ENCODE data around the gene WNT9B. TPM values are rescaled to one million over a fixed set of nuclear protein-coding genes. Genes with fewer than 3 reads are reported as not detected.

WNT9B gene
- total RNA-seq, 1 donor from 2014 or later = not detected

GRCh38 chr17:46888727-46889126 lies 37.3 kb downstream of the WNT9B start:
- Mint-ChIP-seq H3K27me3 (ENCODE audit: unreplicated experiment) (peaks cover 7% of the 10 kb centered on the region), H3K27ac (ENCODE audit: unreplicated experiment) (no peak overlapping the region)

GRCh38 chr17:46889519-46889918 lies 38.1 kb downstream of the WNT9B start:
- TF ChIP-seq CTCF (IDR thresholded peaks at IDR 0.05; ENCODE audit: partially characterized antibody, unreplicated experiment) = no peak
- Mint-ChIP-seq H3K27me3 (ENCODE audit: unreplicated experiment) (peaks cover 7% of the 10 kb centered on the region), H3K27ac (ENCODE audit: unreplicated experiment) (no peak overlapping the region), H3K4me3 (ENCODE audit: unreplicated experiment) (no peak overlapping the region), H3K36me3 (ENCODE audit: unreplicated experiment) (no peaks in the 10 kb centered on the region), H3K9me3 (ENCODE audit: unreplicated experiment) (peaks cover 5% of the 10 kb centered on the region), H3K4me1 (ENCODE audit: low read depth, unreplicated experiment) (no peaks in the 10 kb centered on the region)
- DNase-seq = no peak

More at GRCh38 chr17:46888727-46889126, 37.3 kb downstream of the WNT9B start:
- Mint-ChIP-seq H3K4me1 (ENCODE audit: low read depth, unreplicated experiment) (peaks cover 2% of the 10 kb centered on the region), H3K4me3 (ENCODE audit: unreplicated experiment) (no peak overlapping the region), H3K9me3 (ENCODE audit: unreplicated experiment) (peaks cover 5% of the 10 kb centered on the region), H3K36me3 (ENCODE audit: unreplicated experiment) (no peaks in the 10 kb centered on the region)
- no peak for TF ChIP-seq CTCF (IDR thresholded peaks at IDR 0.05; ENCODE audit: partially characterized antibody, unreplicated experiment)
- DNase-seq = no peak

- H3K4me1 Mint-ChIP-seq (ENCODE audit: low read depth, unreplicated experiment) = no peaks in the 10 kb centered on the region
- no peak for DNase-seq
- H3K27ac Mint-ChIP-seq (ENCODE audit: unreplicated experiment) = no peak overlapping the region
- peaks cover 7% of the 10 kb centered on the region for H3K27me3 Mint-ChIP-seq (ENCODE audit: unreplicated experiment)
- TF ChIP-seq CTCF (IDR thresholded peaks at IDR 0.05; ENCODE audit: partially characterized antibody, unreplicated experiment) = no peak
- no peaks in the 10 kb centered on the region for H3K36me3 Mint-ChIP-seq (ENCODE audit: unreplicated experiment)
- H3K4me3 Mint-ChIP-seq (ENCODE audit: unreplicated experiment) = no peak overlapping the region
- peaks cover 3% of the 10 kb centered on the region for H3K9me3 Mint-ChIP-seq (ENCODE audit: unreplicated experiment)
These were observed 38.7 kb downstream of the WNT9B start for GRCh38 chr17:46889992-46890564.

GRCh38 chr17:46890638-46891037 lies 39.3 kb downstream of the WNT9B start:
- H3K36me3 Mint-ChIP-seq (ENCODE audit: unreplicated experiment) = no peaks in the 10 kb centered on the region
- no peak overlapping the region for H3K4me3 Mint-ChIP-seq (ENCODE audit: unreplicated experiment)
- no peaks in the 10 kb centered on the region for H3K4me1 Mint-ChIP-seq (ENCODE audit: low read depth, unreplicated experiment)
- no peak for DNase-seq
- peaks cover 2% of the 10 kb centered on the region for H3K9me3 Mint-ChIP-seq (ENCODE audit: unreplicated experiment)
- peaks cover 7% of the 10 kb centered on the region for H3K27me3 Mint-ChIP-seq (ENCODE audit: unreplicated experiment)
- H3K27ac Mint-ChIP-seq (ENCODE audit: unreplicated experiment) = no peak overlapping the region
- TF ChIP-seq CTCF (IDR thresholded peaks at IDR 0.05; ENCODE audit: partially characterized antibody, unreplicated experiment) = no peak

GRCh38 chr17:46892192-46892703 lies 40.9 kb downstream of the WNT9B start:
- Mint-ChIP-seq H3K4me3 (ENCODE audit: unreplicated experiment) (no peak overlapping the region), H3K27ac (ENCODE audit: unreplicated experiment) (no peak overlapping the region), H3K4me1 (ENCODE audit: low read depth, unreplicated experiment) (no peaks in the 10 kb centered on the region), H3K9me3 (ENCODE audit: unreplicated experiment) (peaks cover 1% of the 10 kb centered on the region), H3K27me3 (ENCODE audit: unreplicated experiment) (peaks cover 9% of the 10 kb centered on the region), H3K36me3 (ENCODE audit: unreplicated experiment) (no peaks in the 10 kb centered on the region)
- no peak for TF ChIP-seq CTCF (IDR thresholded peaks at IDR 0.05; ENCODE audit: partially characterized antibody, unreplicated experiment)
- no peak for DNase-seq

Data from glutamatergic neuron (in vitro differentiated cells).